Sigmoid colon (tissue), 7 donors: Measurements from ENCODE around the gene CDK6. TPM values are rescaled to one million over a fixed set of nuclear protein-coding genes. Genes with fewer than 3 reads are reported as not detected.

Source experiments
- DNase-seq: peaks from one replicate; pipeline ENCODE4 v3.0.0-alpha.2; 2019
- H3K27ac ChIP-seq, 4 donors: fragments of 200-600 bp; sonication (generic); one replicate each; pipeline ENCODE4 v1.5.1; 2016 to 2019; ENCODE audit warnings: mild to moderate bottlenecking in 1 of 4
- H3K27me3 ChIP-seq, 3 donors: fragments of 200-600 bp; sonication (generic); one replicate each; pipeline ENCODE4 v1.5.1; 2019; ENCODE audit warnings: mild to moderate bottlenecking in 1 of 3
- H3K36me3 ChIP-seq, 4 donors: fragments of 200-600 bp; sonication (generic); one replicate each; pipeline ENCODE4 v1.5.1; 2016 to 2019
- H3K4me1 ChIP-seq, 4 donors: fragments of 200-600 bp; sonication (generic); one replicate each; pipeline ENCODE4 v1.5.1; 2017 to 2019
- H3K4me3 ChIP-seq, 4 donors: fragments of 200-600 bp; sonication (generic); one replicate each; pipeline ENCODE4 v1.5.1; 2017 to 2019; ENCODE audit warnings: mild to moderate bottlenecking in 2 of 4, moderate library complexity in 1 of 4
- H3K9me3 ChIP-seq, 4 donors: fragments of 200-600 bp in 3 of 4; sonication (generic) in 3 of 4; one replicate each; pipeline versions ENCODE4 v1.5.1 to v1.6.1; 2013 to 2019
- EP300 ChIP-seq, 4 donors: sonication (generic); formaldehyde crosslinking; IDR thresholded peaks; one replicate each; pipeline ENCODE4 v1.6.1; 2017; ENCODE audit warnings: antibody characterized with exemption in 4 of 4
- POLR2A ChIP-seq, 2 donors: fragments of 450-650 bp; IDR thresholded peaks; one replicate each; pipeline ENCODE4 v1.6.1; 2016; ENCODE audit warnings: antibody characterized with exemption in 2 of 2, mild to moderate bottlenecking in 2 of 2, moderate library complexity in 2 of 2
- POLR2AphosphoS5 ChIP-seq, 4 donors: sonication (generic); formaldehyde crosslinking; IDR thresholded peaks; one replicate each; pipeline ENCODE4 v1.6.1; 2017; ENCODE audit warnings: antibody characterized with exemption in 4 of 4
- WGBS, 2 donors: extraction: QIAGEN DNeasy Blood & Tissue Kit; methylation state at CpG; one replicate each; pipeline ENCODE4 v1.1.7; 2013; 5-methylcytosine and 5-hydroxymethylcytosine counted together
- intact Hi-C: fragments of 100-400 bp; cut with DNase I; formaldehyde crosslinking; loops from one replicate; pipeline ENCODE4 v1.15.1; 2023
- polyA plus RNA-seq, 3 donors: library from polyadenylated mRNA; stranded (reverse); fragments of 200-250 nt; gene quantifications; one replicate each; pipeline ENCODE4 v1.2.3, GENCODE V29; 2013
- total RNA-seq, 4 donors: library from RNA; depleted of rRNA; stranded (reverse); fragments of >200 nt; gene quantifications; one replicate each; pipeline ENCODE4 v1.1.0, GENCODE V29; 2016
- TF ChIP-seq, protein P1 (sequence below), 4 experiments: fragments of 450-650 bp in 3 of 4; fragments of 200-600 bp in 1 of 4; IDR thresholded peaks; one replicate each; pipeline ENCODE4 v1.5.1; 2016 to 2019; ENCODE audit warnings: antibody characterized with exemption in 4 of 4, mild to moderate bottlenecking in 3 of 4, moderate library complexity in 2 of 4
- donor health status: healthy with polysubstance abuse.
- donor health status: Bipolar disorder and iron deficiency.
- donor health status: healthy.

The CDK6 gene
- total and polyA plus RNA-seq, 7 donors, result 2.4 to 25.8 (median 13.3) TPM

DNA sequence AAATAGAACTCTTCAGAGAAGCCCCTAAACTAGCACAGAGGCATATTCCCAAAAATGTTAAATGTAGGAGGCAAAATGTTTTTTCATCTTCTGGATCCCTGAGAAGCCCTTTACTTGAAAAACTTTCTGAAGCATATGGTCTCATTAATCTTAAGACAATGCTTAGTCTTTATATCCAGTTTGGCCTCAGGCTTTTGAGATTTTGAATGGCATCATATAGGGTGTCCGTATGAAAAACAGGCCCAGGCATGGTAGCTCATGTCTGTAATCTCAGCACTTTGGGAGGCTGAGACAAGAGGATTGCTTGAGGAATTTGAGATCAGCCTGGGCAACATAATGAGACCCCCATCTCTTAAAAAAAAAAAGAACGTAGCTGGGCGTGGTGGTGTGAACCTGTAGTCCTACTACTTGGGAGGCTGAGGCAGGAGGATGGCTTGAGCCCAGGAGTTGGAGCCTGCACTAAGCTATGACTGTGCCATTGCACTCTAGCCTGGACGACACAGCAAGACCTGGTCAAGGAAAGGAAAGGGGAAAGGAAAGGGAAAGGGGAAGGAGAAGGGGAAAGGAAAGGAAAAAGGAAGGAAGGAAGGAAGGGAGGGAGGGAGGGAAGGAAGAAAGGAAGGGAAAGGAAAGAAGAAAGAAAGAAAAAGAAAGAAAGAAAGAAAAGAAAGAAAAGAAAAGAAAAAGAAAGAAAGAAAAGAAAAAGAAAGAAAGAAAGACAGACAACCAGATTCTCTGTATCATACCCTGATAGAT lies 119.4 kb downstream of the CDK6 start:
- intact Hi-C loops, result loop anchor here (5.0 kb wide), 1 partner anchor 50 kb away; no protein-coding TSS in a partner anchor
- H3K36me3 ChIP-seq, result no peaks in the 10 kb centered on the region
- peak overlapping the region in 3 of 4 donors; percentile 45 to 55 (median 54) for H3K4me3 ChIP-seq
- 95% methylated on average over 4 of the region's 4 CpGs for WGBS, 2 donors
- TF ChIP-seq POLR2AphosphoS5 (IDR thresholded peaks at IDR 0.05), result no peak
- no peak for TF ChIP-seq EP300 (IDR thresholded peaks at IDR 0.05)
- no peak for TF ChIP-seq POLR2A (IDR thresholded peaks at IDR 0.05)
- TF ChIP-seq, protein P1, sequence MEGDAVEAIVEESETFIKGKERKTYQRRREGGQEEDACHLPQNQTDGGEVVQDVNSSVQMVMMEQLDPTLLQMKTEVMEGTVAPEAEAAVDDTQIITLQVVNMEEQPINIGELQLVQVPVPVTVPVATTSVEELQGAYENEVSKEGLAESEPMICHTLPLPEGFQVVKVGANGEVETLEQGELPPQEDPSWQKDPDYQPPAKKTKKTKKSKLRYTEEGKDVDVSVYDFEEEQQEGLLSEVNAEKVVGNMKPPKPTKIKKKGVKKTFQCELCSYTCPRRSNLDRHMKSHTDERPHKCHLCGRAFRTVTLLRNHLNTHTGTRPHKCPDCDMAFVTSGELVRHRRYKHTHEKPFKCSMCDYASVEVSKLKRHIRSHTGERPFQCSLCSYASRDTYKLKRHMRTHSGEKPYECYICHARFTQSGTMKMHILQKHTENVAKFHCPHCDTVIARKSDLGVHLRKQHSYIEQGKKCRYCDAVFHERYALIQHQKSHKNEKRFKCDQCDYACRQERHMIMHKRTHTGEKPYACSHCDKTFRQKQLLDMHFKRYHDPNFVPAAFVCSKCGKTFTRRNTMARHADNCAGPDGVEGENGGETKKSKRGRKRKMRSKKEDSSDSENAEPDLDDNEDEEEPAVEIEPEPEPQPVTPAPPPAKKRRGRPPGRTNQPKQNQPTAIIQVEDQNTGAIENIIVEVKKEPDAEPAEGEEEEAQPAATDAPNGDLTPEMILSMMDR (IDR thresholded peaks at IDR 0.05), result no peak
- peak overlapping the region; percentile 81 to 89 (median 88) for H3K27ac ChIP-seq
- peaks cover 0 to 39% (median 34%) of the 10 kb centered on the region in 4 donors for H3K4me1 ChIP-seq
- DNase-seq, result no peak
- no peaks in the 10 kb centered on the region for H3K27me3 ChIP-seq
- no peaks in the 10 kb centered on the region for H3K9me3 ChIP-seq

DNA sequence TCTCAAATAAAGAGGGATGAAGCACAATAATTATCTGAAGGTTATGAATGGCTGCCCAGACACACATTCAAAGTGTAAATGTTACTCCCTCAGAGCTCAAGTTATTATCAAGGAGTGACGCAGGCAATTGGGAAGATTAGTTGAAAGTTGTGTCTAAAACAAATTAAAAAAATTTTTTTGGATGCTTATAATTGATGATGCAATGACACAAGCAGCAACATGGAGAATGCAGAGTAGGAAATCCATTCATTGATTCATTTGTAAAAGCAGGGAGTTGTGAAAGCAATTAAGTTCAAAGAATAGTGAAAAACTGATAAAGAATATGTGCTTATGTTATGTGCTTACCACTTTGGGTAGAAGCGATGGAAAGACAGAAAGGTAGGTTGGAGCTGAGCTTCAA lies 120.4 kb downstream of the CDK6 start:
- TF ChIP-seq, protein P1 (IDR thresholded peaks at IDR 0.05), result no peak
- TF ChIP-seq POLR2A (IDR thresholded peaks at IDR 0.05) (no peak), POLR2AphosphoS5 (IDR thresholded peaks at IDR 0.05) (no peak), EP300 (IDR thresholded peaks at IDR 0.05) (no peak)
- Histone ChIP-seq H3K4me1 (peaks cover 0 to 39% (median 34%) of the 10 kb centered on the region in 4 donors), H3K4me3 (no peak overlapping the region), H3K27me3 (no peaks in the 10 kb centered on the region), H3K9me3 (no peaks in the 10 kb centered on the region), H3K36me3 (no peaks in the 10 kb centered on the region), H3K27ac (peak overlapping the region; percentile 81 to 89 (median 88))
- no peak for DNase-seq
- intact Hi-C loops, result loop anchor here (2.0 to 5.0 kb wide), 2 partner anchors 15 to 51 kb away; no protein-coding TSS in a partner anchor
- 96 to 97% methylated on average over 2 of the region's 2 CpGs for WGBS, 2 donors

DNA sequence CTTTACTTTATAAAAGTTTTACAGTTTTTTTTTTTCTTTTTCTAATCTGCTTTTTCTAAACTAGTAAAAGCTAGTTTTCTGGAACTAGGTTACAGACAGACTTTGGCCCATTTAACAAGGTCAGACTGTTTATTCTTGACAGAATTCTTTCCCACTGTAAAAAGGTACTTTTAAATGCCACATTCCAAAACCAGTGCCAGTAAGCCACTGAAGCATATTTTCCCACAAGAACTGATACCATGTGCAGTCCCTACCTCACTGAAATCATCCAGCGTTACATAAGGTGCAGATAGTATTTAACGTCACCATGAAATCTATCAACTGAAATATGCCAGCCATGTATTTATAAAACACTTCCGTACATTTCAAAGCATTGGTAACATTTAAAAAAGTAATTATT lies 121.6 kb downstream of the CDK6 start:
- WGBS, 2 donors, result 87 to 90% methylated on average over 3 of the region's 3 CpGs
- peak overlapping the region; percentile 23 to 89 (median 66) for H3K27ac ChIP-seq
- peaks cover 0 to 39% (median 34%) of the 10 kb centered on the region in 4 donors for H3K4me1 ChIP-seq
- no peaks in the 10 kb centered on the region for H3K27me3 ChIP-seq
- DNase-seq, result no peak
- TF ChIP-seq, protein P1 (IDR thresholded peaks at IDR 0.05), result no peak
- TF ChIP-seq EP300 (IDR thresholded peaks at IDR 0.05), result no peak
- TF ChIP-seq POLR2A (IDR thresholded peaks at IDR 0.05), result no peak
- TF ChIP-seq POLR2AphosphoS5 (IDR thresholded peaks at IDR 0.05), result no peak
- H3K4me3 ChIP-seq, result no peak overlapping the region
- H3K36me3 ChIP-seq, result no peaks in the 10 kb centered on the region
- H3K9me3 ChIP-seq, result no peaks in the 10 kb centered on the region
- intact Hi-C loops, result loop anchor here (2.0 to 5.0 kb wide), 2 partner anchors 14 to 53 kb away; no protein-coding TSS in a partner anchor

DNA sequence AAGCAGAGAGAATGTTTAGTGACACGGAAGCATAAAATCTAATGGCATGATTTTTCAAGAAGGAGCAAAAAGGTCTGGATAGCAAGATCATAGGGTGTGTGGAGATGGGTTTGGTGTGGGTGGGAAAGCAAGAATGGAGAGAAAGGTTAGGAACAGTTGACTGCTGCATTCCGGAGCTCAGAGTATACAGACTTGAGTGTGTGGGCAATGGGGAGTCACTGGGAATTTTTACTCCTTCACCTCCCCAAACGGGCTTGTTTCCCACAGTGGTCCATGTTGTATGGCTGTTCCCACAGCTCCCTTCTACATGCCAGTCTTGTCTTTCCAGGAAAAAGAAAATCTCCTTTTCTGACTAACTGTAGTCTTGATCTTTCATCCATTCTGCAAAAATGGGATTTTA lies 122.1 kb downstream of the CDK6 start:
- WGBS, 2 donors, result 82 to 92% methylated on average over 3 of the region's 3 CpGs
- Histone ChIP-seq H3K4me1 (peaks cover 0 to 39% (median 34%) of the 10 kb centered on the region in 4 donors), H3K9me3 (no peaks in the 10 kb centered on the region), H3K4me3 (no peak overlapping the region), H3K27me3 (no peaks in the 10 kb centered on the region), H3K36me3 (no peaks in the 10 kb centered on the region), H3K27ac (peak overlapping the region; percentile 23 to 89 (median 66))
- TF ChIP-seq POLR2AphosphoS5 (IDR thresholded peaks at IDR 0.05), result no peak
- TF ChIP-seq EP300 (IDR thresholded peaks at IDR 0.05), result no peak
- TF ChIP-seq, protein P1 (IDR thresholded peaks at IDR 0.05), result no peak
- TF ChIP-seq POLR2A (IDR thresholded peaks at IDR 0.05), result no peak
- intact Hi-C loops, result loop anchor here (2.0 kb wide), 1 partner anchor 13 kb away; no protein-coding TSS in a partner anchor
- DNase-seq, result no peak
